Stomach (tissue), 4 donors: ENCODE measurements around the gene CDKL1.

Source experiments
- EP300 ChIP-seq: sonication (generic); formaldehyde crosslinking; IDR thresholded peaks from one replicate; pipeline ENCODE4 v1.6.1; 2017; ENCODE audit warnings: antibody characterized with exemption
- POLR2A ChIP-seq, 4 donors: fragments of 450-650 bp; IDR thresholded peaks; one replicate each; pipeline ENCODE4 v1.6.1; 2016; ENCODE audit warnings: antibody characterized with exemption in 4 of 4, control low read depth in 2 of 4, mild to moderate bottlenecking in 1 of 4, moderate library complexity in 1 of 4
- POLR2AphosphoS5 ChIP-seq, 3 donors: sonication (generic); formaldehyde crosslinking; IDR thresholded peaks; one replicate each; pipeline ENCODE4 v1.6.1; 2016; ENCODE audit warnings: antibody characterized with exemption in 3 of 3
- TF ChIP-seq, protein P1 (sequence below), 7 experiments: fragments of 450-650 bp in 4 of 7; fragments of 200-600 bp in 3 of 7; sonication (generic) in 3 of 7; IDR thresholded peaks; one replicate each; pipeline ENCODE4 v1.5.1; 2016 to 2019; ENCODE audit warnings: antibody characterized with exemption in 7 of 7, control low read depth in 2 of 7, mild to moderate bottlenecking in 1 of 7

DNA sequence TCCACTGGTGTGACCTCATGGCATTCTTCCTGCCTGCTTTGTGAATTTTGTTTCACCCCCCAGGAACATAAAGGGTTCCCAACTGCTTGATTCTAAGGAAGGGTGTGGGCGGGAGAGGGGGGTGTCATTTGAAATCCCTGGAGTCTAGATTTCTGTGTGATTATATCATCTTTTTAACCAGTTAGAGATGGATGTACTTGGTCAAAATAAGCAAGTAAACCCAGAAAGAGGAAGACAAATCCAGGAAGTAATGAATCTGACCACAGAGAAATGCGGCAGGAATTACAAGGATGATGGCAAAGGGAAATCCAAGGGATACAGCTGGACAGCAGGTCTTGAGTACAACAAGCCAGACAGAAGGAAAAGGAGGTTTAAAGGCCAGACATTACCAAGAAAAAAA lies 45.7 kb downstream of the CDKL1 start:
- no peak for TF ChIP-seq POLR2AphosphoS5 (IDR thresholded peaks at IDR 0.05)
- TF ChIP-seq, protein P1, sequence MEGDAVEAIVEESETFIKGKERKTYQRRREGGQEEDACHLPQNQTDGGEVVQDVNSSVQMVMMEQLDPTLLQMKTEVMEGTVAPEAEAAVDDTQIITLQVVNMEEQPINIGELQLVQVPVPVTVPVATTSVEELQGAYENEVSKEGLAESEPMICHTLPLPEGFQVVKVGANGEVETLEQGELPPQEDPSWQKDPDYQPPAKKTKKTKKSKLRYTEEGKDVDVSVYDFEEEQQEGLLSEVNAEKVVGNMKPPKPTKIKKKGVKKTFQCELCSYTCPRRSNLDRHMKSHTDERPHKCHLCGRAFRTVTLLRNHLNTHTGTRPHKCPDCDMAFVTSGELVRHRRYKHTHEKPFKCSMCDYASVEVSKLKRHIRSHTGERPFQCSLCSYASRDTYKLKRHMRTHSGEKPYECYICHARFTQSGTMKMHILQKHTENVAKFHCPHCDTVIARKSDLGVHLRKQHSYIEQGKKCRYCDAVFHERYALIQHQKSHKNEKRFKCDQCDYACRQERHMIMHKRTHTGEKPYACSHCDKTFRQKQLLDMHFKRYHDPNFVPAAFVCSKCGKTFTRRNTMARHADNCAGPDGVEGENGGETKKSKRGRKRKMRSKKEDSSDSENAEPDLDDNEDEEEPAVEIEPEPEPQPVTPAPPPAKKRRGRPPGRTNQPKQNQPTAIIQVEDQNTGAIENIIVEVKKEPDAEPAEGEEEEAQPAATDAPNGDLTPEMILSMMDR (IDR thresholded peaks at IDR 0.05), result no peak
- no peak for TF ChIP-seq POLR2A (IDR thresholded peaks at IDR 0.05)
- no peak for TF ChIP-seq EP300
